Ramos (cell line): ENCODE results near the gene TRIM69.
"Not testable (repeated sequence)": the region's sequence is repeated elsewhere in the genome, so short reads cannot be mapped to it uniquely, and the experiment has no call there.

Experiments
- in situ Hi-C: fragments of 300-500 bp; cut with MboI; formaldehyde crosslinking; loops from one replicate; pipeline ENCODE4 v1.14.3; 2022; ENCODE audit warnings: low sequenced_read_pairs; ENCODE audit not compliant: unreplicated experiment

The TRIM69 gene

GRCh38 chr15:44734839-44735481 lies 1.4 kb upstream of the TRIM69 start:
- in situ Hi-C loops, result loop anchor here (10.0 kb wide), 1 partner anchor 150 kb away; no protein-coding TSS in a partner anchor

- in situ Hi-C loops, result loop anchor here (10.0 kb wide), 1 partner anchor 151 kb away; no protein-coding TSS in a partner anchor
Measured at GRCh38 chr15:44735482-44736180, 697 bp upstream of the TRIM69 start.

- in situ Hi-C loops, result loop anchor here (10.0 kb wide), 1 partner anchor 154 kb away; no protein-coding TSS in a partner anchor
Measured at GRCh38 chr15:44738340-44738984, 2.1 kb downstream of the TRIM69 start.

GRCh38 chr15:44739222-44739847 lies 3.0 kb downstream of the TRIM69 start:
- in situ Hi-C loops, result loop anchor here (10.0 kb wide), 1 partner anchor 155 kb away; no protein-coding TSS in a partner anchor

GRCh38 chr15:44743454-44743853 lies 7.1 kb downstream of the TRIM69 start:
- in situ Hi-C loops, result not testable (repeated sequence)

GRCh38 chr15:44753345-44753744 lies 17.0 kb downstream of the TRIM69 start:
- in situ Hi-C loops, result no loop called here

GRCh38 chr15:44763187-44763586 lies 26.9 kb downstream of the TRIM69 start:
- in situ Hi-C loops, result no loop called here

GRCh38 chr15:44763848-44764247 lies 27.5 kb downstream of the TRIM69 start:
- in situ Hi-C loops, result no loop called here

- in situ Hi-C loops, result no loop called here
Measured at GRCh38 chr15:44765036-44765435, 28.7 kb downstream of the TRIM69 start.

- in situ Hi-C loops, result no loop called here
Measured at GRCh38 chr15:44769521-44769920, 33.2 kb downstream of the TRIM69 start.

GRCh38 chr15:44770715-44771114 lies 34.4 kb downstream of the TRIM69 start:
- in situ Hi-C loops, result not testable (repeated sequence)

- in situ Hi-C loops, result no loop called here
Measured at GRCh38 chr15:44775953-44776352, 39.6 kb downstream of the TRIM69 start.

GRCh38 chr15:44779761-44780160 lies 43.4 kb downstream of the TRIM69 start:
- in situ Hi-C loops, result no loop called here

- in situ Hi-C loops, result no loop called here
Measured at GRCh38 chr15:44780608-44781007, 44.3 kb downstream of the TRIM69 start.

GRCh38 chr15:44781128-44781810 lies 44.9 kb downstream of the TRIM69 start:
- in situ Hi-C loops, result no loop called here

- in situ Hi-C loops, result no loop called here
Measured at GRCh38 chr15:44782516-44782915, 46.2 kb downstream of the TRIM69 start.

GRCh38 chr15:44784918-44785274 lies 48.6 kb downstream of the TRIM69 start:
- in situ Hi-C loops, result not testable (repeated sequence)

GRCh38 chr15:44788748-44789147 lies 52.4 kb downstream of the TRIM69 start:
- in situ Hi-C loops, result no loop called here

GRCh38 chr15:44790215-44790614 lies 53.9 kb downstream of the TRIM69 start:
- in situ Hi-C loops, result no loop called here

GRCh38 chr15:44790656-44791055 lies 54.3 kb downstream of the TRIM69 start:
- in situ Hi-C loops, result no loop called here
